Measurements from ENCODE around the gene ZMYM2. TPM values are rescaled to one million over a fixed set of nuclear protein-coding genes. Genes with fewer than 3 reads are reported as not detected.
A peak's percentile ranks its signal among the peaks of the same experiment; 100 is the strongest.

ZMYM2 gene
- total RNA-seq, 1 donor from 2014 or later: 26.1 TPM

- ATAC-seq (peak; percentile 46), DNase-seq (ENCODE audit: low spot score) (no peak)
Measured at GRCh38 chr13:20044086-20044485, 85.6 kb downstream of the ZMYM2 start.

- DNase-seq (ENCODE audit: low spot score) (no peak), ATAC-seq (peak; percentile 62)
Measured at GRCh38 chr13:20045950-20046548, 87.5 kb downstream of the ZMYM2 start.

GRCh38 chr13:20049558-20050473 is 91.3 kb downstream of the ZMYM2 start:
- ATAC-seq (no peak), DNase-seq (ENCODE audit: low spot score) (no peak)

GRCh38 chr13:20051366-20051765 is 92.8 kb downstream of the ZMYM2 start:
- ATAC-seq: no peak
- no peak for DNase-seq (ENCODE audit: low spot score)

- DNase-seq (ENCODE audit: low spot score): no peak
- no peak for ATAC-seq
Measured at GRCh38 chr13:20053016-20053415, 94.5 kb downstream of the ZMYM2 start.

GRCh38 chr13:20053891-20054290 is 95.4 kb downstream of the ZMYM2 start:
- ATAC-seq: no peak
- DNase-seq (ENCODE audit: low spot score): no peak

- ATAC-seq: peak; percentile 26
Measured at GRCh38 chr13:20054586-20054985, 96.1 kb downstream of the ZMYM2 start.

GRCh38 chr13:20057214-20057613 is 98.7 kb downstream of the ZMYM2 start:
- ATAC-seq (no peak), DNase-seq (ENCODE audit: low spot score) (no peak)

More at GRCh38 chr13:20054586-20054985, 96.1 kb downstream of the ZMYM2 start:
- DNase-seq (ENCODE audit: low spot score): no peak

GRCh38 chr13:20057963-20058362 is 99.4 kb downstream of the ZMYM2 start:
- ATAC-seq (no peak), DNase-seq (ENCODE audit: low spot score) (no peak)

GRCh38 chr13:20058476-20058875 is 99.9 kb downstream of the ZMYM2 start:
- no peak for ATAC-seq
- DNase-seq (ENCODE audit: low spot score): no peak

GRCh38 chr13:20064128-20064527 is 105.6 kb downstream of the ZMYM2 start:
- DNase-seq (ENCODE audit: low spot score) (no peak), ATAC-seq (no peak)

- ATAC-seq (no peak), DNase-seq (ENCODE audit: low spot score) (no peak)
Measured at GRCh38 chr13:20065516-20065915, 107.0 kb downstream of the ZMYM2 start.

GRCh38 chr13:20069956-20070355 is 111.4 kb downstream of the ZMYM2 start:
- DNase-seq (ENCODE audit: low spot score): no peak
- no peak for ATAC-seq

- DNase-seq (ENCODE audit: low spot score): no peak
- ATAC-seq: no peak
Measured at GRCh38 chr13:20073775-20074174, 115.2 kb downstream of the ZMYM2 start.

- ATAC-seq: no peak
Measured at GRCh38 chr13:20074966-20075365, 116.4 kb downstream of the ZMYM2 start.

GRCh38 chr13:20077086-20077485 is 118.6 kb downstream of the ZMYM2 start:
- ATAC-seq (no peak), DNase-seq (ENCODE audit: low spot score) (no peak)

More at GRCh38 chr13:20074966-20075365, 116.4 kb downstream of the ZMYM2 start:
- DNase-seq (ENCODE audit: low spot score): no peak

GRCh38 chr13:20080377-20081164 is 122.0 kb downstream of the ZMYM2 start:
- DNase-seq (ENCODE audit: low spot score): no peak

GRCh38 chr13:20090349-20090748 is 131.8 kb downstream of the ZMYM2 start:
- ATAC-seq: peak; percentile 55

More at GRCh38 chr13:20080377-20081164, 122.0 kb downstream of the ZMYM2 start:
- ATAC-seq: no peak

GRCh38 chr13:20093951-20094350 is 135.4 kb downstream of the ZMYM2 start:
- ATAC-seq (no peak), DNase-seq (ENCODE audit: low spot score) (no peak)

More at GRCh38 chr13:20090349-20090748, 131.8 kb downstream of the ZMYM2 start:
- no peak for DNase-seq (ENCODE audit: low spot score)

- ATAC-seq: no peak
- DNase-seq (ENCODE audit: low spot score): no peak
Measured at GRCh38 chr13:20099319-20099718, 140.8 kb downstream of the ZMYM2 start.

All from left lobe of liver (tissue), 2 donors.